GM18505 (cell line): ENCODE data around the gene OSTM1.

Experiments used
- ATAC-seq: cut with Tn5 transposase; IDR thresholded peaks from one replicate; pipeline ENCODE4 v1.9.1; 2021; ENCODE audit not compliant: unreplicated experiment
- POLR2A ChIP-seq: IDR thresholded peaks from 4 replicates; pipeline ENCODE4 v1.6.1; 2011; ENCODE audit warnings: borderline replicate concordance; ENCODE audit not compliant: insufficient read depth, insufficient read length; ENCODE audit errors: extremely low read depth

The OSTM1 gene

DNA sequence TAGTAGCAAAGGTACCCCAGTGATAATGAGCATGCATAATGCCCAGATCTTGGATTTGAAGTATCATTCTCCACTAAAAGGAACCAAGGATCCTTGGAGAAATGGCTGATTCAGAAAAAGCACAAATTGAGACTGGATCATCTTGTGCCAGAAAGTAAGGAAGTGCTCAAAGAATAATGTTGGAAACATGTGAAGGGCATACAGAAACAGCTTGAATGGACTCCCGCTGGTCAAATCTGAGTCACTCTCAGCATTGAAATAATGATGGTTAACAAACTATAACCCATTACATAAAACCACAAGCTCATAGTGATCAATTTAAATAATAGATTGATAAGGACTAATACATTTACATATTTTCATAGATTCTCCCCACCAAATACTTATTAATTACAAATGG, 3.6 kb upstream of the OSTM1 start:
- no peak for TF ChIP-seq POLR2A
- no peak for ATAC-seq

DNA sequence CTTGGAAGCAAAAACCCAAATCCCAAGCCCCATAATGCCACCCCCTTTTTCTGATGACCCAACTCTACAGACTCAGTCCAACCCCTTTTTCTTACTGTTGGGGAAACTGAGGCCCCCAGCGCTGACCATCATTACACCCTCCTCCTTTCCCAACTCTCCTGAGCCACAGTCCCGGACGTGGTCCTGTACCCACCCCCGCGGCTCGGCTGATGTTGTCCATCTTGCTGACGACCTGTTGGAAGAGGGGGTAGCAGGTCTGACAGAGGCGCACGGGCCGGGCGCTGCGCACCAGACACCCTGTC, 533 bp downstream of the OSTM1 start:
- no peak for TF ChIP-seq POLR2A
- ATAC-seq = peak; percentile 43

DNA sequence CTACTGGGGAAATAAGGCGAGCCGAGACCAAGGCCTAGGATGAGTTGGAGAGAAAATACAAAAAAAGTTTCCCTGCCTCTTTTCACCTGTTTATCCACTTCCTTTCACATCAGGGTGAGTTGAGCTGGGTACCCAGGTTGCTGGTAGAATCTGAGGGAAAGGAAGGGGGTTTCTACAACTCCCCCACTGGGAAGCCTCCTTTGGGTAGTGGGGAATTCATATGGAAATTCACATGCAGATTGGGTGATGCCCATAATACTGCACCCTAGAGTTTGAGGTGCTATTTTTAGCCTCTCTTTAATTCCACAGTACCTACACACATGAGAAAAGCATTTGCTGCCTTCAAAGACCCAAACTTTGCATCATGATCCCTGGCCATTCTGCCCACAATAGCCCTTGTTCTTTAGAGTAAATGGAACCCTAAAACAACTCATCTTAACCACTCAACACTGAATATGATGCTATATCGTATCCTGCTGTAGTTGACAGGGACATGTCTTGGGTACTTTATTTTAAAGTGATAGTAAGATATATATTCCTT, 2.7 kb downstream of the OSTM1 start:
- ATAC-seq = no peak
- TF ChIP-seq POLR2A = no peak

DNA sequence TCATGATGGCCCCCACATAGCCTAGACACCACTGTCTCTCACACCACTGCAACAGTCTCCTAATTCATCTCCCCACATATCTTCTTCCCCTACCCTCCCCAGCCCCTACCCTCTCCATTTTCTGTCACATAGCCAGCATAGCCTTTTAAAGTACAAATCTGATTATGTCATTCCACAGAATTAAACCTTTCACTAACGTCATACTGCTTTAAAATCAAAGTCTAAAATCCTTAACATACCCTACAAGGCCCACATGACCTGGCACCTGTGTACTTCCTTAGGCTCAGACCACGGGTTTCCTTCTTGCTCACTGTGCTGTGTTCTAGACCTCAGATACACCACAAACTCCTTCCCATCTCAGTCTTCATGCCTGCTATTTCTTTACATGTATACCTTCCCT, 5.9 kb downstream of the OSTM1 start:
- no peak for TF ChIP-seq POLR2A
- no peak for ATAC-seq

DNA sequence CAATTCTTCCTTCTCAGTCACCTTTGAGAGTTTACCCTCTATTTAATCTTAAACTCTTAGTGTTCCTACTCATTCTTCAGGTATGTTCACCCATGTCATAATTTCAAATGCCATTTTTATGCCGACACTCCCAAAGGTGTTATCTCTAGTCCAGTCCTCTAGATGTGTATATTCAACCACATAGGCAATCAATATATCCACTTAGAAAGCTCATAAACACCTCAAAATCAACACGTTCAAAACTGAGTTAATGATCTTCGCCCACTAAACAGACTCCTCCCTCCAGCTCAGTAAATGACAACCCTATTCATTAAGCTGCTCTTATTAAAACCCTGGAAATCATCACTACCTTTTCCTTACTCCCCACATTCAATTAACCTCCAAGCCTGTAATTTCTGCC, 6.4 kb downstream of the OSTM1 start:
- ATAC-seq = no peak

DNA sequence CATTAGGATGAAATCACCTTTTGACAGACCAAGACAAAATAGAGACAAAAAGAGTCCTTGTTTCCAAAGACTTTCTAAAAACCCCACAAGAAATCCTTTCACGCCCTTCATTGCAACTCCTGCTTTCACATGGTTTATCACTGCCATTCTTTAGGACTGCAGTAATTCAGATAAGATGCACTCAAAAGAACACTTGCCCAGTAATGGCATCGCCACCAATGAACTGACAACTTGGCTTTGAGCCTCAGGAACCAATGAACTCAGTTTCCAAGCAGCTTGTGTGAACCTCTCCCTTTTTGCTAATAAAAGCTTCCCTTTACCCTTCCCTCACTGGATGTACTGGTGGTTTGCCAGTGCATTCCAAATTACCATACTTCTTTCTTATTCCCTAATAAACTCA, 21.8 kb downstream of the OSTM1 start:
- ATAC-seq = no peak

More for the DNA sequence above, 6.4 kb downstream of the OSTM1 start:
- TF ChIP-seq POLR2A = no peak

DNA sequence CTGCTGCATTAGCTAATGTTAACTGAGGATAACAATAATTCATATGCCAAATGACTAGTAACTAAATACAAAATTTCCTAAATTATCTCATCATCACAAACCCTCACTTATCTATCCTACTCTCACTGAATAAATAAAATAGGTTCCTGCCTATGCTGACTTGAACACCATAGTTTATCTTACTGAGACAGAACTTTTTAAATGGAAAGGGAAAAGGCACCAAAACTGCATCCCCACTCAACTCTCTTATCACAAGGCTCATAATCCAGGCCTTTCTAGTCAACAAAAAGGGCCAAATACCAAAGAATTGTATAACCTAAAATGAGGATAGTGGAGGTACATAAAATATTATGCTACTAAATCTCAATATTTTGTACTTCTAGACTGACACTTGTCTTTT, 23.1 kb downstream of the OSTM1 start:
- ATAC-seq = no peak
- TF ChIP-seq POLR2A = no peak

More for the DNA sequence above, 21.8 kb downstream of the OSTM1 start:
- no peak for TF ChIP-seq POLR2A

DNA sequence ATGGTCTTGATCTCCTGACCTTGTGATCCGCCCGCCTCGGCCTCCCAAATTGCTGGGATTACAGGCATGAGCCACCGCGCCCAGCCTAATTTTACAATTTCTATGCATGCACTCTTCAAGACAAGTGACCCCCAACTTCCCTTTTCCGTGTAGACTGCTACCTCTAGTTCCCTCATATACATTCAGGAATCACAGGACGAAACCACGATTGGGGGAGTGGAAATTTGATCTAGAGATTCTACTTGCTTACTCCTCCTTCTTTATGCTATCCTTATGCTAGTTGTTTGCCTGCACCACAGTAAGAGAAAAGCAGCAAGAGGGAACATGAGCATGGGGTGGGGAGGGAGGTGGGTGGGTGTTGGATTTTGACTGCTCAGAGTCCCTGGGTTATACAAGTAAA, 34.9 kb downstream of the OSTM1 start:
- ATAC-seq = no peak

DNA sequence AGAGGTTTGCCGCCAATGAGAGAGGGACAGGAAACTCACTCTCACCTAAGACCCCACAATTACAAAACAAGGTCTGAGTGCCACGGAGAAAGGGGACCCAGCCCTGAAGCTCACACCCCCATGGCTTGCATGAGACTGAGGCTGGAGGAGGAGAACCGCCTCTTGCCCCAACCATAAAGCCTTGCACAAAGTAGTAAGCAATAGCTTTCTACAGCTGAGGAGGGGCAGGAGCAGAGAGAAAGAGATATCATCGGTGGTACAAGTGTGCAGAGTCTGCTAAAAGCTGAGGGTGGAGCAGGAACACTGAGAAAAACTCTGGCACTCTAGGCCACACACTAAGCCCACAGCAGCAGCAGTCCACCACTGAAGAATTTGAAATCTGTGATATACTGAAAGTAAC, 37.7 kb downstream of the OSTM1 start:
- no peak for ATAC-seq
- no peak for TF ChIP-seq POLR2A

More for the DNA sequence above, 34.9 kb downstream of the OSTM1 start:
- no peak for TF ChIP-seq POLR2A

DNA sequence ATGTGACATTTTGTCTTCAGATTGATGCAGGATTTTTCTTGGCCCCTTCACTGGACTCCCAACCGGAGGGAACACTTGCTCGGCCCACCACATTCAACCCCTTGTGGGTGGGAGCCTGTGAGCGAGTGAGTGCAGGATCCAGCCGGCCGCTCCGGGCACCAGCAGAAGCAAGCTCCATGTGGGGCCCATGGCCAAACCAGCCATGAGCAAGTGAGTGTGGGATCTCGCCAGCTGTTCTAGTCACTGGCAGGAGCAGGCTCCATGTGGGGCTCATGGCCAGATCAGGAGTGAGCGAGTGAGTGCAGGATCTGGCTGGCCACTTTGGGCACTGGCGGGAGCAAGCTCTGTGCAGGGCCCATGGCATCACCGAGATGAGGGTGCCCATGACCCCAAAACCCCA, 42.6 kb downstream of the OSTM1 start:
- no peak for ATAC-seq
- no peak for TF ChIP-seq POLR2A

DNA sequence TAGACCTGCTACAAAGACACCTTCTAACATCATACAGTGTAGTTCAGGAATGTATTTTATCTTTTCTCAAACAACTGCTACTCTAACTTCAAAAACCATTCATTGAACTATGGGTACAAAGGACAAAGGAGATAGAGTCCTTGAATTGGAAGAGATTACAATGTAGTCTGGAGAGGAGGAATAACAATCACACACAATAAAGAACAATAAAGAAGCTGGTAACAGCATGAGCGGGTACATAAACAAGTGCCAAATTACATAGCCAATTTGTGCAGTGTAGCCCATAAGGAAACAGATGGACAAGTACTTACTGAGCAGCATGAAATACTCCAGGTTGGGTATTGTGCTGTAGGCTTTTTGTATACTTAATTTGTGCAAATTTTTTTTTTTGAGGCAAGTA, 44.3 kb downstream of the OSTM1 start:
- no peak for ATAC-seq
- TF ChIP-seq POLR2A = no peak

DNA sequence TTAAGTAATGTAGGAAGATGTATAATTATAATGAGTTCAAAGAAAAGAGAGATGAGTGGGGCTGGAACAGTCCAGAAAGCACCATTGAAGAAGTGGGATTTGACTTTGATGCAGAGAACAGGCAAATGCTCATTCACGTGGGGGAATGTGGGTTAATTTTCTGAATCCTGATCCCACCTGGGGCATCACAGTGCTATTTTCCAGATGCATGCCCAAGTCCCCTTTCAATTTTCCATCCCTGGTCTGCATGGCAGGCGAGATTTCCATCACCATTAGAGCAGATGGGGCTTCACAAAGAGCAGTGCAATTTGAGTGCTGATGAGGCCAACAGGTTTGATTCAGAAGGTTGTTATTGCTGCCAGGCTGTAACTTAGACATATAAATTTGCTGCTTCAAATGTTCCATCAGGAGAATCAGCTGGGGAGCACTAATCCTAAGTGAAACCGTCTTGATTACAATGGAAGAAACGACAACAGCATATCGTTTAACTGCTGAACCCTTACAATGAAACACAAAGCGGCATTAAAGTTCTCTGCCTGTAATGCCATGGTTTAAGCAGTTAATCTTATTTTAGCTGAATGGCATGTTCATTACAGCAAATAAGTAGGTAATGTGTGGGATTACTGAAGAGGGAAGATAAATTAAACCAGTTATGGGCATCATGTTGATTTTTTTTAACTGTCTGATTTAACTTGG, 45.2 kb downstream of the OSTM1 start:
- ATAC-seq = no peak

DNA sequence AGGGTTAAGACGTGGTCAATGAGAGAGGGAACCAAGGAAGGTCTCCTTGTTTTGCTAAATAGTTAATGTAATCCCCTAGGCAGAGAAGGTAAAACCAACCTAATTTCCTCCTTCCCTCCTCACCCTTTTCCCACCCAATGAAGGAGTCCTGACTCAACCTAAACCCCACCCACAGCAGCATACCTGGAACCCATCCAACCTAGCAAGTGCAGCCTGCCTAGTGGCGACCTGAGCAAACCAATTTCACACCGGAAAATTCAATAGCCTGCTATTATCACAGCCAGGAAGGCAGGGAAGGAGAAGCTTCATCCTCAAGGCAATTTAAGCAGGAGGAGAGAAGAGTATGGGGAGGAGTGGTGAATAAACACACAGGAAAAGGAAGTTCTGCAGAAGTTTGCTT, 46.9 kb downstream of the OSTM1 start:
- TF ChIP-seq POLR2A = no peak
- ATAC-seq = no peak

More for the DNA sequence above, 45.2 kb downstream of the OSTM1 start:
- TF ChIP-seq POLR2A = no peak

DNA sequence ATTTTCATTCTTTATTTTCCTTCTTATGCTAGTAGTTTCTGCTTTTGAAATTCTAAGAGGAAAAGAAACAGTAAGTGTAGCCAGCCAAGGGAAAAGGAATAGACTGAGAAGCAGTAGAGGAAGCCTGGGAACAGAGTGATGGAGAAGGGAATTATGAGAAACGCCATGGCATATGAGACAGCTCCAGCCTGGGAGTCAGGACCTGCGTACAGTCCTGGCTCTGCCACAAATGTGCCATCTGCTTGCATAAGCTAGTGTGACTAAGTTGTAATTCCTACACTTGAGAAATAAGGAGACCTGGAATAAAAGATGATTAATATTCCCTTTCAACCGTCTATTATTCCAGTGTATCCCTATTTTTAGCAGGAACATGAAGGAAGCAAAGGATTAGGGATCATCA, 47.5 kb downstream of the OSTM1 start:
- no peak for TF ChIP-seq POLR2A
- no peak for ATAC-seq
